Measurements from ENCODE around the gene ZNF385C. TPM values are rescaled to one million over a fixed set of nuclear protein-coding genes. Genes with fewer than 3 reads are reported as not detected.

ZNF385C gene
- total RNA-seq, 2 donors from 2014 or later, result 0.13 to 0.27 TPM

DNA sequence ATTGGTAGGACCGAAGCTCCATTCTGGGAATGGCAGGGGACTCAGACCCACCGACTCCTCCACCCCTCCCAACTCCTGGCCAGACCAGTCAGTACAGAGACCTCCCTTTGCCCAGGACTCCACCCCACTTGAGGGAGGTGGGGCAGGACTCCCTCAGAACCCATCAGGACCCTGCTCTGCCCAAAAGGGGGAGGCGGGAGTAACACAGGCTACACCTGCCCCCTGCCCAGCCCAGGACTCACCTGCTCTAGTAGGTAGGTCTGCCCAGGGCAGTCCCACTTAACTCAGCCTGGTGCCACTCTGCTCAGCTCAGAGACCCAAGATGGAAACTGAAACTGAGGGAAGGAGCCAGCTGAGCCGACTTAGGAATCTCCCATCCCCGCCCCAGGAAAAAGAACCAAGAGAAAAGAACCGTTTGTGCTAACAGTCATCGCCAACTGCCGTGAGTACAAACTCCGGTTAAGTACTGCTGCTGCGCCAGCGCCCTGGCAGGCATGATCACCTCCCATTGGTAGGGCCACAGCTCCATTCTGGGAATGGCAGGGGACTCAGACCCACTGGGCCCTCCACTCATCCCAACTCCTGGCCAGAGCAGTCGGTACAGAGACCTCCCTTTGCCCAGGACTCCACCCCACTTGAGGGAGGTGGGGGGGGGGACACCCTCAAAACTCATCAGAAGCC is 13.7 kb upstream of the ZNF385C start:
- ATAC-seq (peak; percentile 47 to 60), DNase-seq (peak; percentile 34)
- intact Hi-C loops (cut with DNase I), result no loop called here

DNA sequence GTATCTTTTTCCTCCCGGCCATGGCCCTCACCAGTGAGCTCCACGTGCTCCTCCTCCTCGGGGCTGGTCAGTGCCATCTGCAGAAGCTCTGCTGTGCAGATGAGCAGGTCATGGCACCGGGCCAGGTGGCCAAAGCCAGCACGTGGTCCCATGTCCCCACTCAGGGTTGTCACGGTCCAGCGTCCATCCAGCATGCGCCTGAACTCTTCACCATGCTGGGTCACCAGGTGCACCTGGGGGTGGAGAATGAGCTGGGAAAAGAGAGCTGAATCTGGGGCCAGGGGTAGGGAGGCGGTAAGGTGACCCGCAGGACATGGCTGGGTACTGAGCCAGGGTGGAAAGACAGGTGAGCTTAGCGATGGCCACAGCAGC is 13.0 kb upstream of the ZNF385C start:
- intact Hi-C loops (cut with DNase I), result no loop called here

DNA sequence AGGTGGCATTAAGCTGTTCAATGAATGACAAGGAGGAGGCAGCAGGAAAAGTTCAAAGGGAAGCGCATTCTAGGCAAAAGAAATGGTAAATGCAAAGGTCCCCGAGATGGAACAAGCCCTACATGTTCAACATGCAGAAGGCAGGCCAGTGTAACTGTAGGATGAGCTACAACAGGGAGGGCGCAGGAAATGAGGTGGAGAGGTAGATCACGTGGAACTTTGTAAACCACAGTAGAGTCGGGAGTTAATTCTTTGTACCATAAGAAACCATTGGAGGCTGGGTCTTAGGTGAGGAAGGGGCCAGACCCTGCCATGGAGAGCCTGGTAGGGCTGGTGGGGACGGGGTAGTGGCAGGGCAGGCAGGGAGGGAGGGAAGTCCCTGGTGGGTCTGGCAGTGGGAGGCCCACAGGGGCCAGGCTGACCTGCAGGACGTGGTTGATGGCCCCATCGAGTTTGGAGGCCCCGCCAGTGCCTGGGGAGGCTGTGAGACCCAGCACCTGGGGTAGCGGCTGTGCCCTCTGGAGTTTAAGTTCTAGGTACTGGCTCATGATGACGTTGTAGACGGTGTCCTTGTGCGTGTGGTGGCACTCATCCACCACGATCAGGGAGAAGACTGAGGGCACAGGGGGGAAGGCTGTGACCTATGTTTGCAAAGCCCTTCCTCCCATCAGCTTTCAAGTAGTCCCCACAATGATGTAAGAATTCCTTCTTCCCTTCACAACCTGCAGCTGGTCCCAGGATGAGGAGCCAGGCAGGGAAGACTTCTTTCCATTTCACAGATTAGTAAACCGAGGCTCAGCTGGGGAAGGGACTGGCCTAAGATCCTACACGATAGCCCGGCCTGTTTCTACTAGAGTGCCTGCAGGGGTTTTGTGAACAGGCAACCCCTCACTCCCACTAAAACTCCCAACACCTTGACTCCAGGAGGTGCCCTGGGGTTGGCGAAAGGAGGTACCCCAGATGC is 12.3 kb upstream of the ZNF385C start:
- intact Hi-C loops (cut with DNase I), result no loop called here
- DNase-seq (no peak), ATAC-seq (no peak)

More for the DNA sequence above, 13.0 kb upstream of the ZNF385C start:
- ATAC-seq (no peak), DNase-seq (no peak)

DNA sequence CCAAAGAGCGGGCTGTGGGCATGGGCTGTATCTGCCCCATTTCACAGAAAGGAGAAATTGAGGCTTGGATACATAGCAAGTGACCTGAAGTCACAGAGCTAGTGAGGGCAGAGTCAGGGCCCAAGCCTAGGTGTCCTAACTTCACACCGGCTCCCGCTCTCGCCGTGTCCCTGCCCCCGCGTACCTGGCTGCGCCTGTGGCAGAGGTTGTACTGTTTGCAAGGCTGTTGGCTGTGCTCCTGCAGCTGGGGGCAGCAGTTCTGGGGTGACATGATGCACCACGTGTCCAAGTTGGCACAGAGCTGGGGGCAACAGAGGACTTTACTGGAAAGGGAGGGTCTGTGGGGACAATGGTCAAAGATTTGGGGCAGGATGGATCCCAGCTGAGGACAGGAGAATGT is 10.8 kb upstream of the ZNF385C start:
- intact Hi-C loops (cut with DNase I), result no loop called here
- DNase-seq (no peak), ATAC-seq (no peak)

DNA sequence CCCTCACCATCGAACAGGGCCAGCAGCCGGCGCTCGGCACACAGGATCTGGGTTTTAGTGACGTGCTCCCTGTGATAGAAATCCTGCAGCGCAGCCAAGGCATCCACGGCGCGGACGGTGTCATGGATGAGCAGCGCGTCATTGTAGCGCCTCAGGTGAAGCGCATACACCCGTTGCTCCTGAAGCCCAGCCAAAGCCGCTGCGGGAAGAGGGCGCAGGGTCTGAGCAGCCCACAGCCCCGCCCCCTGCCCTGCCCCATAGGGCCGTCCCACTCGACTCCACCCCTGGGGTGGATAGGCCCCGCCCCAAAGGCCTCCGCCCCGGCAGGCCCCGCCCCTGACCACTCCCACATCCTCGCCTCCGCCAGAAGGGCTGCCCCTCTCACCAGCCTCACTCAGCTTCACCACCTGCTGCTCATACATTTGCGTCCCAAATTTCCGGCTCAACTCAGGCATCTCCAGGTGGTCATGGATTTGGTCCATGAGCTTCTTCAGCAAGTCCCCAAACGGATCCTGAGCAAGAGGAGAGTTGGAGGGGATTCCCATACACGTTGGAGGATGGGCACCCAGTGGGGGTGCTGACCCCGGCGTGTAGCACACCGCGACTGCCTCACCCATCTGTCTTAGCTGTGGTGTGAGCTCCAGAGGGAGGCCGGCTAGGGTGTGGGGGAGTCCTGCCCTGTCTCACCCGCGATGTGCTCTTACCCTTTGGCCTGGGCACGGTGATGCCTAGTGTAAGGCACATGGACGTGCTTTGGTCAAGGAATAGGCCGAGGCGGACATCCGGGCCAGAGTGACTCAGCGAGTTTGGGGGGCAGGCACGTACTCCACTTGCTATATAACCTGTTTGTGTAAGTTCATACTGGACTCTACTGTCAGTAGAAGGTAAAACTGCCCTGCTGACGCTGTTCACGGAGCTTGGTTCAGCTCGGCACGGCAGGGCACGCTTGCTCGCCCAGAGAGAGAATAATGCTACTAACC is 9.6 kb upstream of the ZNF385C start:
- intact Hi-C loops (cut with DNase I), result no loop called here
- DNase-seq, result peak; percentile 83
- ATAC-seq, result peak; percentile 71 to 88

DNA sequence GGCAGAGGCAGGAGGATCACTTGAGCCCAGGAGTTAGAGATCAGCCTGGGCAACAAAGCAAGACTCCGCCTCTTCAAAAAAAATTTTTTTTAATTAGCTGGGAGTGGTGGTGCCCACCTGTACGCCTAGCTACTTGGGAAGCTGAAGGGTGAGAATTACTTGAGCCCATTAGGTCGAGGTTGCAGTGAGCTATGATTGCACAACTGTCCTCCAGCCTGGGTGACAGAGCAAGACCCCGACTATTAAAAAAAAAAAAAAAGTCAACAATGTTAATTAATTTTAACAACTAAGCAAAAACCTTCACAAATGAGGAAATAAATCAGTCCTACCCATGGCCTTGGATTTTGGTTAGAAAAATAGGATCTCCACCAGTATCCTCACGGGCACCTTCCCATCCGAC is 8.9 kb upstream of the ZNF385C start:
- intact Hi-C loops (cut with DNase I), result no loop called here
- no peak for DNase-seq
- ATAC-seq, result no peak

DNA sequence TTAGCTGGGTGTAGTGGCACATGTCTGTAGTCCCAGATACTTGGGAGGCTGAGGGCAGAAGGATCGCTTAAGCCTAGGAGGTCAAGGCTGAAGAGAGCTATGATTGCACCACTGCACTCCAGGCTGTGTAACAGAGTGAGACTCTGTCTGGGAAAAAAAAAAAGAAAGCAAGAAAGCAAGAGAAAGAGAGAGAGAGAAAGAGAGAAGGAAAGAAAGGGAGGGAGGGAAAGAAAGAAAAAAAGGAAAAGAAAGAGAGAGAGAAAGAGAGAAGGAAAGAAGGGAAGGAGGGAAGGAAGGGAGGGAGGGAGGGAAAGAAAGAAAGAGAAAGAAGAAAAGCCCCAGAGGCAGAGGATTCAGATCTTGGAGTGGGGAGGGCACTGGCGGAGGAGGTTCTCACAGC is 7.7 kb upstream of the ZNF385C start:
- ATAC-seq, result no peak
- intact Hi-C loops (cut with DNase I), result no loop called here

DNA sequence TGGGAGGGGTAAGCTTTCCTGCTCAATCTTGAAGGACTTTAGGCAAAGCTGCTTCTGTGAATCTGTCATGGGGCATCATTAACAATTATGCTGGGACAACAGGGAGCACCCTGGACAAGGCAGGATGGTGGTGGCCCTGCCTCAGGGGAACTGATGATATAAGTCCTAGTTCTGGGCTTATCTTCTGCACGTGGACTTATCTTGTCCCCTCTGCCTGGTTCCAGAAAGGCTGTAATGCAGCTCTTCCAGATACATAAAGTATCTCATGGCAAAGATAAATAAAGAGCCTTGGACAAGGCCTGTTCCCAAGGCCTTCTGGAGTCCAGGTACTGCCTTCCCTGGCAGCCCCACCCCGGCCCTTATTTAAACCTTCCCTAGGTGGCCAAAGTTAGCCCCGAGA is 6.0 kb upstream of the ZNF385C start:
- DNase-seq (no peak), ATAC-seq (no peak)
- intact Hi-C loops (cut with DNase I), result loop anchor here in 1 of 2 donors (5.0 kb wide), 2 partner anchors 37 to 77 kb away; no protein-coding TSS in a partner anchor

More for the DNA sequence above, 7.7 kb upstream of the ZNF385C start:
- DNase-seq, result no peak

DNA sequence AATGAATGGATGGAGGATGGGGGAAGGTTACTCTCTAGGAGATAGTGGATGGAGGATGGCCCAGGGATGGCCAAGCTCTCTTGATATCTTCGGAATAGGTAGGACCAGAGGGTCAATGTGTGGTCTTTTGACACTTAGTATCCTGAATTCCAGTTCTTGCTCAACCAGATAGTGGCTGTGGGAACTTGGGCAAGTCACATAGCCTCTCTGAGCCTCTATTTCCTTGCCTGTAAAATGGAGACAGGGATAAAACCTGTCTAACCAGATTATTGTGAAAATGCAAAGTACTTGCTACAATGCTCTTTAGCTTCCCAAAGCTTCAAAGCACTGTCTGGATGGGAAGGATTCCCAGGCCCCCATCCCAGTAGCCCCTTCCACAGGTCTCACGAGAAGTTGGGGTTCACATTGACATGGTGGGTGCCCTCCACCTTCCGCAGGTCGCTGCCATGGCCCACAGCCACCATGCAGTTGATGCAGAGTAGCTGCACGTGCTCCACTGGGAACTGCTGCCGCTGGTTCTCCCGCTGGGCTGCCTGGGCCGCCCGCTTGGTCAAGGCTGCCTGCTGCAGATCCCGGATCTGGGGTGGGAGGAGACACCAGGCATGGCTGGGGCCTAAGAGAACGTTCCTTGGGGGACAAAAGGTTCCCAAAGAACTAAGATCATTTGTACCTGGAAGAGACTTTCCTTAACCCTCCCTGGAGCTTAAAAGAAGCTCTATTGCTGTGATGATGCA is 5.1 kb upstream of the ZNF385C start:
- ATAC-seq (no peak), DNase-seq (no peak)
- intact Hi-C loops (cut with DNase I), result loop anchor here in 1 of 2 donors (5.0 kb wide), 2 partner anchors 36 to 76 kb away; no protein-coding TSS in a partner anchor

DNA sequence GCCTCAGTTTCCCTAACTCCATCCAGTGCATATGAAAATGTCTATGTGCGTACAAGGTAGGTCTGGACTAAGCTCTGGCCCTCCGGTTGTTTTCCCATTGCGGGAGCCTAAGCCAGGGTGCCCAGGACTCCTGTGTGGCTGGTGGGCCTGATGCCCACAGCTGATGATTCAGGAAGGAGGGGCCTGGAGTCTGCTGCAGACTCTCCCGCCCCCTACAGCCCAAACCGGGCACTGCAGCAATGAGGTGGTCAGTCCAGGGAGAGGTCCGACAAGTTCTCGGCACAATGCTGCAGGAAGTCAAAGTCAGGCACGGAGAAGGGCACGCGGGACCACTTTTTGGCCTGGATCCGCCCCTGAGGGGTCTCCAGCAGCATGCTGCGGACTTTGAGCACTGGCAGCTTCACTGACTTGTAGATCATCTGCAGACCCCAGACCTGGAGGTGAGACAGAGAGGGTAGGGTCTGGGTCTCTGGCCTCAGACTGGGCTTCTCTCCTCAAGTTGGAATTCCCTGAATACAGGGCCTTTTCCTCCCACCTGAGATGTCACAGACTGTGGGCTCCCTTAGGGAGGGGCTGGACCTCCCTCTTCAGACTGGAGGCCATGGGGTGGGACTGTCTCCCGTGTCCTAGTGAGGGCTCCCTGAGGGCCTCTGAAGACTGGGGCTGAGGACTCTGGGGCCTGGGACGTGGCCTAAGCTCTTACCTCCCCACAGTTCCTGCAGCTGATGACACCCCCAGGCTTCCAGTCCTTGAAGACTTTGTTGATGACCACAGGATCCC is 3.4 kb upstream of the ZNF385C start:
- intact Hi-C loops (cut with DNase I), result loop anchor here in 1 of 2 donors (5.0 kb wide), 2 partner anchors 34 to 74 kb away; no protein-coding TSS in a partner anchor
- DNase-seq, result peak; percentile 82
- peak; percentile 80 to 85 for ATAC-seq

DNA sequence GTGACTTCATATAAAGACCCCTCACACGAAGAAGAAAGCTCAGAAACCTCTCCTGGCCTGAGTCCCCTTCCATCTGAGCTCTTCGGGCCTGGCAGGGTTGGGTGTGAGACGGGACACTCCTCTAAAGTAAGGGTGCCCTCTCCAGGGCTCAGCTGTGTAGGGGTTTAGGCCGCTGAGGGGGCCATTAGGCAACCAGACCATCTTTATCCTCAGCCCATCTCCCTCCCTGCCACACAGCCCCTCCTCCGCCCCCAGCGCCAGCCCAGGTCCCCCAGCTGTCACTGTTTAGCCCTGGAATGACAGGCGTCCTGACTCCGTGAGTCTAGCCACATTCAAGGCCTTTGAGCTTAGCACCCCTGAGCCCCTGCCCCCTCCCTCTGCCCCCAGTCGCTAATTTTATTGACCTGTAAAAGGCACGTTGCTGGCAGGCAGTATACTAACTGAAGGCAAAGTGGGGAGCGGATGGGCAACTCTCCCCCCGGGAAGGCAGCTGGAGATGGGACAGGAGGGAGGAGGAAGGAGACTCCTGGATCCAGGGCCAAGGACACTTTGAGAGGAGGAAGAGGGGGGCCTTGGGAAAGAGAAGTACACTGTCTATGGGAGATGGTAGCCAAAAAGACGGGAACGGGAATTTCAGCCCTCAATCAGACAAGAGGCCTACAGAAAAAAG is 592 bp upstream of the ZNF385C start:
- intact Hi-C loops (cut with DNase I), result loop anchor here in 1 of 2 donors (5.0 kb wide), 1 partner anchor 72 kb away; no protein-coding TSS in a partner anchor
- ATAC-seq, result no peak

DNA sequence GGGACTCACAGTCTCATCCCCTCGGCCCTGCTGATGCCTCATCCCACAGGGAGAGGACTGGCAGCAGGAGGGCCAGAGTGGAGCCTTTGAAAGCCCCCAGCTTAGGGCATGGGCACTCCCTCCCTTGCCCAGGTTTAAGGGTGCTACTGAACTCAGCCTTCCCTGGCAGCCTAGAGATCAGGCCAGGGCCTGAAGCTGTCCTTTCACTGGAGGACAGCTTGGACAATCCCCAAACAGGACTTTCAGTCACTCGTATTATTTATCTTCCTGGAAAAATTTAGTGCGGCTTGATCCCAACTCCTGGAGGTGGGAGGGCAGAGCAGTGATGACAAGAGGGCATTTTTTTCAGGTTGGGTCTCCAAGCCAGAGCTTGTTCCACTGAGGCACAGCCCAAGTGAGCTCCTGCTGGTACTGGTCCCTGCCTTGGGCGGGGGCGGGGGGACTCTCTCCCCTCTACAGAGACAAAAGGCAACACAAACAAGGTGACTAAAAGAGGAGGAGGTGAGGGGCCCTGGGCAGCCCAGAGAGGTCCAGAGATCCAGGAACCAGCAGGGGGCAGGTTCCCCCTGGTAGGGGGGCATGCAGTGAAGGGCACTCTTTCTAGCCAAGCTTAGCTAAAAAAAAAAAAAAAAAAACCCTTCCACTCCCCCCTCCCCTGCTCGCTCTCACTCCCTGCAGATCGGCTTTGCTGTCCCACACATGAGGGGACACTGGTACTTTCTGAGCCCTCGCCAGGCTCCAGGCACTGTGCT is 1.7 kb downstream of the ZNF385C start:
- intact Hi-C loops (cut with DNase I), result loop anchor here in 1 of 2 donors (5.0 kb wide), 1 partner anchor 69 kb away; no protein-coding TSS in a partner anchor
- no peak for ATAC-seq
- no peak for DNase-seq

More for the DNA sequence above, 592 bp upstream of the ZNF385C start:
- no peak for DNase-seq

DNA sequence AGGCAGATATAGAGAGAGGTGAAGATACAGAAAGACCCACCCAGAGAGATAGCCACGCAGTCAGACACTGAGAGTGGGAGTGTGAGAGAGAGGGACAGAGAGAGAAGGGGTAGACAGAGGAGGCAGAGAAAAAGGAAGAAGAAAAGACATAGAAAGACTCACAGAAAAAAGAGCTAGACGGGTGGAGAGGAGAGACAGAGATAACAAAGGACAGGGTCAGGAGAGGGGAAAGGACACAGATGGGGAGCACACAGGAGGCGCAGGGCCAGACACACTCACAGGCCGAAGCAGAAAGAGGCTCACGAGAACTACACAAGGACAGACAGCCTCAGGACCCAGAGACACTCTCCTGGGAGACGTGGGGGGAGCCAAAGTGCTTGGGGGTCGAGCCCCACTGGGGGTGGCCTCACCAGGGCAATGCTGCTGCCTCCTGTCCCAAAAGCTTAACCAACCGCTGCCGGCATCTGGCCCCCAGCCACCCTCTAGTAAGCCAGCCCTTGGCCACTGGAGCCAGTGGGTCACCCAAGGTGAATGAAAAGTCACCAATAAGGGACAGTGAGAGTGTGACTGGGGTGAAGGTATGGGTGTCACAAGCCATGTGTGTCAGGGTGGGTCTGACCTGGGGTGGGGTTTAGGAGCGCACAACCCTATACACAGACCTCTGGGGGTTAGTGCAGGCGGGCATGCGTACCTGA is 3.8 kb downstream of the ZNF385C start:
- ATAC-seq (no peak), DNase-seq (no peak)
- intact Hi-C loops (cut with DNase I), result loop anchor here in 1 of 2 donors (5.0 kb wide), 1 partner anchor 67 kb away; no protein-coding TSS in a partner anchor

DNA sequence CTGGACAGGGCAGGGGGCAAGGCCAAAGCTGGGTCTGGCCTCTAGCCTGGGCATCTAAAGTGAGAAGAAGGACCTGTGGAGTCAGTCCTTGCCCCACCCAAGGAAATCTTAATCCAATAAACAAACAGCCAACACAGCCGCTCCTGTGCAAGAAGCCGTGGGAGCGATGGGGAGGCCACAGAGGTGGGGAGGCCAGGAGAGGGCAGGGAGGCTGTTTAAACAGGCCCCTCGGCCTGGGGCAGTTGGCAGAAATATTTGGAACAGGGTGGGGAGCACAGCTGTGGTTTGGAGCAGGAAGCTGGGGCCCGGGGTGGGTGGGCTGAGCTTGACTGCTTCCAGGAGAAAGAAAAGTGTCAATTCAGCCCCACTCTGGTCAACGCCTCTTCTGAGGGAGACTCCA is 5.3 kb downstream of the ZNF385C start:
- ATAC-seq (no peak), DNase-seq (no peak)
- intact Hi-C loops (cut with DNase I), result no loop called here

DNA sequence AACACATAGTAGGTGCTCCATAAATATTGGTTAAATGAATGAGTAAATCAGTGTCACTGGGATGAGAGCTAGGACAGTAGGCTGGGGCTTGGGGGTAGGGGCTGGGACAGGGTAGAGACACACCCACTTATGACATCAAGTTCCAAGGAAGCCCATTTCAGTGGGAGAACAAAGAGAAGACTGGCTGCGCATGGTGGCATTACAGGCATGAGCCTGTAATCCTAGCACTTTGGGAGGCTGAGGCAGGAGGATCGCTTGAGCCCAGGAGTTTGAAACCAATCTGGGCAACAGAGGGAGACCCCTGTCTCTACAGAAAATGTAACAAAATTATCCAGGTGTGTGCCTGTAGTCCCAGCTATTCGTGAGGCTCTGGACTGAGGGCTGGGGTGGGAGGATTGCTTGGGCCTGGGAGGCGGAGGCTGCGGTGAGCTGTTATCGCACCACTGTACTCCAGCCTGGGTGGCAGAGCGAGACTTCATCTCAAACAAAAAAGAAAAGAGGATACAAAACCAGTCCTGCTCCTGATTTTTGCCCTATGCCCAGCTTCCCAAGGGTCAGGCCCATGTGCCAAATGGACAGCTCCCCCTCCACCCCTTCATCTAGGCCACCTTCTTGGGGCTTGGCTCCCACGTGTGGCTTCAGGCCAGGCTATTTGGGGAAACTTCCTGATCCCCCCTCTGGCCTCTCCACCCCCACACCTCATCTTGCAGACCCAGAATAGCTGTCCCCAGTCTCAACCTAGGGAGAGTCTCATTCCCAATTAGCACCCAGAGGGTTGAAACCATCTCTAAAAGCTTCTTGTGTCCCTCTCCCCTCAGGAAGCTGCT is 7.1 kb downstream of the ZNF385C start:
- ATAC-seq, result no peak
- intact Hi-C loops (cut with DNase I), result no loop called here

More for the DNA sequence above, 7.1 kb downstream of the ZNF385C start:
- no peak for DNase-seq

All from left cardiac atrium (tissue), 4 donors.